Measurements from ENCODE around the gene FBXL15.

DNA sequence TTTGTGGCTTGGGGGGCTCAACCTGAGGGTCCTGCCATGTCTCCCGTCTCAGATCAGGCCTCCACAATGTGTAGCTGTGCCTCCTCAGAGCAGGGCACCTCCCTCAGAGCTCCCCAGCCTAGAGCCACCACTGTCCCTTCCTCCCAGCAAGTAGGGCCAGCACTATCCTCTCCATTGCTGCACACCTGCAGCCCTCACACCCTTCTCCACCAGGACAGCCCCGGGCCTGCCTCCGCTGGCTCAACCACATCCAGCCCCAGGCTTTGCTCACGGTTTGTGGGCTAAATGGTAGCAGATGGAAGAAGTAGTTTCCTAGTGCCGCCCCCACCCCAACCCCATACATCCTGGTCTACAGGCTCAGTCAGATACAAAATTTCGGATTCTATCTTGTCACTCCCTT, 15.0 kb upstream of the FBXL15 start:
- TF ChIP-seq, protein P1, sequence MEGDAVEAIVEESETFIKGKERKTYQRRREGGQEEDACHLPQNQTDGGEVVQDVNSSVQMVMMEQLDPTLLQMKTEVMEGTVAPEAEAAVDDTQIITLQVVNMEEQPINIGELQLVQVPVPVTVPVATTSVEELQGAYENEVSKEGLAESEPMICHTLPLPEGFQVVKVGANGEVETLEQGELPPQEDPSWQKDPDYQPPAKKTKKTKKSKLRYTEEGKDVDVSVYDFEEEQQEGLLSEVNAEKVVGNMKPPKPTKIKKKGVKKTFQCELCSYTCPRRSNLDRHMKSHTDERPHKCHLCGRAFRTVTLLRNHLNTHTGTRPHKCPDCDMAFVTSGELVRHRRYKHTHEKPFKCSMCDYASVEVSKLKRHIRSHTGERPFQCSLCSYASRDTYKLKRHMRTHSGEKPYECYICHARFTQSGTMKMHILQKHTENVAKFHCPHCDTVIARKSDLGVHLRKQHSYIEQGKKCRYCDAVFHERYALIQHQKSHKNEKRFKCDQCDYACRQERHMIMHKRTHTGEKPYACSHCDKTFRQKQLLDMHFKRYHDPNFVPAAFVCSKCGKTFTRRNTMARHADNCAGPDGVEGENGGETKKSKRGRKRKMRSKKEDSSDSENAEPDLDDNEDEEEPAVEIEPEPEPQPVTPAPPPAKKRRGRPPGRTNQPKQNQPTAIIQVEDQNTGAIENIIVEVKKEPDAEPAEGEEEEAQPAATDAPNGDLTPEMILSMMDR (IDR thresholded peaks at IDR 0.05), result no peak
- TF ChIP-seq POLR2AphosphoS5 (IDR thresholded peaks at IDR 0.05; ENCODE audit: insufficient read depth in 1 of 2, low read depth in 1 of 2) (no peak), POLR2A (IDR thresholded peaks at IDR 0.05) (no peak)
